ENCODE measurements around the gene KANSL1. TPM values are rescaled to one million over a fixed set of nuclear protein-coding genes. Genes with fewer than 3 reads are reported as not detected.
A peak's percentile ranks its signal among the peaks of the same experiment; 100 is the strongest.

KANSL1 gene
- total and polyA plus RNA-seq, 4 donors: 16.2 to 189 (median 47.4) TPM

GRCh38 chr17:46002311-46002972, 190.8 kb downstream of the KANSL1 start:
- no peaks in the 10 kb centered on the region for H3K9me3 ChIP-seq (ENCODE audit: control insufficient read depth in 4 of 4, insufficient read depth in 3 of 4, low read length in 3 of 4)
- ATAC-seq (ENCODE audit: insufficient read depth, low FRiP score): peak; percentile 94
- H3K27me3 ChIP-seq (ENCODE audit: control insufficient read depth in 3 of 3, insufficient read depth in 3 of 3, low read length in 2 of 3): no peaks in the 10 kb centered on the region
- no peaks in the 10 kb centered on the region for H3K36me3 ChIP-seq (ENCODE audit: control insufficient read depth in 4 of 4, insufficient read depth in 4 of 4, low read length in 4 of 4)
- 26 to 28% methylated on average over 8 of the region's 8 CpGs for WGBS, 2 donors
- peak; percentile 68 to 76 (median 69) for DNase-seq
- H3K4me3 ChIP-seq: no peak overlapping the region
- peaks cover 0 to 4% (median 0%) of the 10 kb centered on the region in 5 donors for H3K4me1 ChIP-seq (ENCODE audit: control insufficient read depth in 5 of 5, insufficient read depth in 5 of 5, low read length in 5 of 5)
- H3K9ac ChIP-seq (ENCODE audit: insufficient read depth in 1 of 2, low read length in 2 of 2): no peak overlapping the region
- peak; percentile 94 for TF ChIP-seq CTCF (IDR thresholded peaks at IDR 0.05; ENCODE audit: control extremely low read depth, extremely low read depth)
- H3K27ac ChIP-seq (ENCODE audit: low read depth in 1 of 2, low read length in 1 of 2): no peak overlapping the region

- Histone ChIP-seq H3K4me1 (ENCODE audit: control insufficient read depth in 5 of 5, insufficient read depth in 5 of 5, low read length in 5 of 5) (peaks cover 0 to 4% (median 0%) of the 10 kb centered on the region in 5 donors), H3K9me3 (ENCODE audit: control insufficient read depth in 4 of 4, insufficient read depth in 3 of 4, low read length in 3 of 4) (no peaks in the 10 kb centered on the region), H3K27ac (ENCODE audit: low read depth in 1 of 2, low read length in 1 of 2) (no peak overlapping the region), H3K4me3 (no peak overlapping the region), H3K27me3 (ENCODE audit: control insufficient read depth in 3 of 3, insufficient read depth in 3 of 3, low read length in 2 of 3) (no peaks in the 10 kb centered on the region), H3K36me3 (ENCODE audit: control insufficient read depth in 4 of 4, insufficient read depth in 4 of 4, low read length in 4 of 4) (no peaks in the 10 kb centered on the region), H3K9ac (ENCODE audit: insufficient read depth in 1 of 2, low read length in 2 of 2) (no peak overlapping the region)
- TF ChIP-seq CTCF (IDR thresholded peaks at IDR 0.05; ENCODE audit: control extremely low read depth, extremely low read depth): no peak
- 74 to 78% methylated on average over 13 of the region's 13 CpGs for WGBS, 2 donors
- DNase-seq (no peak), ATAC-seq (ENCODE audit: insufficient read depth, low FRiP score) (no peak)
These were observed 191.6 kb downstream of the KANSL1 start for GRCh38 chr17:46001390-46002310.

- DNase-seq (no peak), ATAC-seq (ENCODE audit: insufficient read depth, low FRiP score) (no peak)
- H3K9ac ChIP-seq (ENCODE audit: insufficient read depth in 1 of 2, low read length in 2 of 2): no peak overlapping the region
- H3K36me3 ChIP-seq (ENCODE audit: control insufficient read depth in 4 of 4, insufficient read depth in 4 of 4, low read length in 4 of 4): no peaks in the 10 kb centered on the region
- no peak overlapping the region for H3K4me3 ChIP-seq
- H3K27me3 ChIP-seq (ENCODE audit: control insufficient read depth in 3 of 3, insufficient read depth in 3 of 3, low read length in 2 of 3): no peaks in the 10 kb centered on the region
- WGBS, 2 donors: 76 to 84% methylated on average over 2 of the region's 2 CpGs
- no peak for TF ChIP-seq CTCF (IDR thresholded peaks at IDR 0.05; ENCODE audit: control extremely low read depth, extremely low read depth)
- no peak overlapping the region for H3K27ac ChIP-seq (ENCODE audit: low read depth in 1 of 2, low read length in 1 of 2)
- no peaks in the 10 kb centered on the region for H3K9me3 ChIP-seq (ENCODE audit: control insufficient read depth in 4 of 4, insufficient read depth in 3 of 4, low read length in 3 of 4)
- H3K4me1 ChIP-seq (ENCODE audit: control insufficient read depth in 5 of 5, insufficient read depth in 5 of 5, low read length in 5 of 5): peaks cover 0 to 7% (median under 1%) of the 10 kb centered on the region in 5 donors
These were observed 192.5 kb downstream of the KANSL1 start for GRCh38 chr17:46000757-46001156.
